ENCODE data around the gene UBE2H.

Gene UBE2H

DNA sequence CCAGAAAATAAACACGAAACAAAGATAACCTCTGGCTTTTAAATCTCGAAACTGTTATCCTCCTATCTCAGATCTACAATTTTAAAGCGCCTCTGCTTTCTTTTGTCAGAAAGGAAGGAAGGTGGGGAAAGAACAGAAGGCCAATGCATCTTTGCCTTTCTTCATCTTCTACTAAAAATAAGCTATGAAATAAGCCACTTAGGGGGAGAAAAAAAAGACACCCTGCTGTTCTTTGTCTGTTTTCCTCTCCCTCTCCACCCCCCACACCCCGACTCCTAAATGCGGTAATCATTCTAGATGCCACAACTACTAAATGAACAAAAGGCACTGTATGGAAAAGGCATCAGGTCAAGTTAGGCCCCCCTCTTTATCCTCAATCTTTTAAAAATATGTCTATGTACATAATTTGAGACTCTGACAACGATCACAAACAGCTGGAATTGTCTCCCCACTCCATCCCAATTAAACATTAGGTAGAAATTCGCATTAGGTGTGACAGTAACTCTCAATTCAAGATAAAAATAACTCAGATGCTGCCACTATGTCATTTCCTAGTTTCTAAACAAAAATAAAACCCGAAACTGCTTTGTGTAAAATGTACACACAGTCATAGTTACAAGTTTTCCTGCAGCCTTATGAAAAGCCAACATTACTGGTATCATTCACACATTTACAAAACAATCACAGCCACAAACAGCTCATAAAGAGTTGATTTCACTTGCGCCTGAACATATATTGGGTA lies 2.4 kb downstream of the UBE2H start:
- DNase-seq (ENCODE audit: low read depth, low spot score), result no peak

- peak; percentile 45 for DNase-seq (ENCODE audit: low read depth, low spot score)
Observed at GRCh38 chr7:129949292-129950133, 3.2 kb downstream of the UBE2H start.

DNA sequence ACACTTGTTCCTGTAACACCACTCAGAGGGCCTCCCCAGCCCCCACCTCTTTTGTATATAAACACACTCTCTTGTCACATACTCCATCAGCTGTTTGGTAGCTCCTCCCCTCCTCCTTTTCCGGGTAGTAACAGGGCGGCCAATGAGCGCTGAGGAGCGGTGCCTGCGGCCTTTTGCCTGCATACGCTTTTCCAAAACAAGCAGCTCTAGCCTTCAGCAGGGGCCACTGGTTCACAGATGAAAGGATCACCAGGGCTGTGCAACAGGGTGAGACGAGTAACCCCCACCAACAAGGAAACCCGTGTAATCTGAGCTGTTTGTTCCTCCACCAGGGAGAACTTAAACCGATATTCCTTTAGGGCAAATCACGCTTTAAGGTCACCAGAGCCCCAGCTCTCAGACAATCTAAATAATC lies 3.9 kb downstream of the UBE2H start:
- peak; percentile 85 for DNase-seq (ENCODE audit: low read depth, low spot score)

- DNase-seq (ENCODE audit: low read depth, low spot score), result no peak
Observed at GRCh38 chr7:129948338-129948737, 4.4 kb downstream of the UBE2H start.

DNA sequence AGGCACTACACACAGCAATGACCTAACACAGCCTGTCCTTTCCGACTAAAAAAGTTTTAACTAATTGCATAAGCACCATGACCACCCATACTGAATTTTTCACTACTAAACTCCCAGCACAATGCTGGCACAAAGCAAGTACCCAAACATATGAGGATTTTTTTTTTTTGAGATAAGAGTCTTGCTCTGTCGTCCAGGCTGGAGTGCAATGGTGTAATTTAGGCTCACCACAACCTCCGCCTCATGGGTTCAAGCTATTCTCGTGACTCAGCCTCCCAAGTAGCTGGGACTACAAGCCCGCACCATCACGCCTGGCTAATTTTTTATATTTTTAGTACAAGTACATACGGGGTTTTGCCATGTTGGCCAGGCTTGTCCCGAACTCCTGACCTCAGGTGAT lies 5.1 kb downstream of the UBE2H start:
- no peak for DNase-seq (ENCODE audit: low read depth, low spot score)

DNA sequence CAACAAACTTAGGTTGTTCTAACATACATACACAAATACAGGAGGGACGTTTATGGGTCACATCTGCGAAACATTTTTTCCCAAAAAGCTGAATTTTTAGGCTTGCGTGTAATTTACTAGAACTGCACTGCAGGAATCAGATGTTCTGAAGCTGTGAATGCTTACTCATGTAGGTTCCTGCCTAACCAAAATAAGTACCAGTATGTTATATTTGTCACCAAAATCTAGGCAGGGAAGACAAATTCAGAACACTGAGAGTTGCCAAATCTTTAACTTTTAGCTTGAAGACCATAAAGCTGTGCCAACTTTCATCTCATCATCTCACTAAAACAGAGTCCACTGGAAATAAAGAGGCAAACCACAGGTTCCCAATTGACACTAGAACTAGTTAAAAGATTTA lies 5.7 kb downstream of the UBE2H start:
- DNase-seq (ENCODE audit: low read depth, low spot score), result no peak

DNA sequence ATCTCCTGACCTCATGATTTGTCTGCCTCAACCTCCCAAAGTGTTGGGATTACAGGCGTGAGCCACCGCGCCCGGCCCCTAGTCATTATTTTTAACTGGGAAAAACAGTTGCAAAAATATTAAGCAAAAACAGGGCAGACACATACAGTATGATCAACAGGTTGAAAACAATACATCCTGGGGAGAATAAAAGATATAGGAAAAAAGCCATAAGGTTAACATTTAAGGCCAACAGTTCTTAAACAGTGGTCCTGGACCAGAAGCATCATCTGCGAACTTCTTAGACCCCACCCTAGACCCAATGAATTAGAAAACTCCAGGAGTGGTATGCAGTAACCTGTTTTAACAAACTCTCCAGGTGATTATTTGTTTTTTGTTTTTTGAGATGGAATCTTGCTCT lies 6.5 kb downstream of the UBE2H start:
- no peak for DNase-seq (ENCODE audit: low read depth, low spot score)

DNA sequence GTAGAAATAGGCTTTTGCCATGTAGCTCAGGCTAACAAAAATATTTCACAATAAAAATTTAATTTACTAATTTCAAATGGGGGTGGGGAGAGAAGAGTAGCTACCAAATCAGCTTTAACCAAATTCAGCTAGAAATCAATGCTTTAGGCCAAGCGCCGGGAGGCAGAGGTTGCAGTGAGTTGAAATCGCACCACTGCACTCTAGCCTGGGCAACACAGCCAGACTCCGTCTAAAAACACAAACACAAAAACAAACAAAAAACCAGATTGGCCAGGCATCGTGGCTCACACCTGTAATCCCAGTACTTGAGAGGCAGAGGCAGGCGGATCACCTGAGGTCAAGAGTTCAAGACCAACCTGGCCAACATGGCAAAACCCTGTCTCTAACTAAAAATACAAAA lies 9.4 kb downstream of the UBE2H start:
- DNase-seq (ENCODE audit: low read depth, low spot score), result no peak

DNA sequence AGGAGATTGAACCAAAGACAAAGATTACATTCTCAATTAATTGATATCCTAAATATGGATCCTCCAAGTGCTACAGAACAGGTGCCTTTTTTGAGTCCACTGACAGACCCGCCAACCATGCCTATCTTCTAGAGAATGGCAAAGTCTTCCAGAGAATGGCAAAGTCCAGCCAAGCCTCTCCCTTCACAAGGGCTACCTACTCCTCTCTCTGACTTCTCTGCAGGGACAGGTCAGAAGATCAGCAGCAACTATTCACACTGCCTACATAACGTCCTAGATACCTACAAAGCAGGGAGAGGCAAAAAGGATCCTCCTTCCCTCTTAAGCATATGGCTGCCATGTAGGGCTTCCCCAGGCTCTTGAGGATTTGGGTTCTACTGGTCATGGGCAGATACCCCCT lies 12.4 kb downstream of the UBE2H start:
- no peak for DNase-seq (ENCODE audit: low read depth, low spot score)

GRCh38 chr7:129939881-129940280 lies 12.9 kb downstream of the UBE2H start:
- no peak for DNase-seq (ENCODE audit: low read depth, low spot score)

DNA sequence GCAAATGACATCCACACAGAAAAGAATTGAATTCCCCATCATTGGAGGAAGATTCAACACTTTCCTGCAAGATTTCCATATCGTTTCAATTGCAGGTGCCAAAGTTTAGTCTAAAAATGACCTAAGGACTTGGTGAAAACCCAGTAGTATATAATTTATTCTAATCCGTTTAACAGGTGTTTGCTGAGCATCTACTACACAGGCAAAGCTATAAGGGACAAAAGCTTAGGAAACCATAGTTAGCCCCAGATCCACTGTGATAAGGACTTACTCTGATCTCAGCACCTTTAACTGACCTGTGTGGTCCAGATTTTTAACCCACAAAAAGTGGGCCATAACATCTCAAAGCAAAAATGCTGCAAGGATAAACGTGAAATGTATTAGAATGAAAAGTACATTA lies 19.1 kb downstream of the UBE2H start:
- DNase-seq (ENCODE audit: low read depth, low spot score), result no peak

GRCh38 chr7:129926618-129927017 lies 26.1 kb downstream of the UBE2H start:
- no peak for DNase-seq (ENCODE audit: low read depth, low spot score)

- no peak for DNase-seq (ENCODE audit: low read depth, low spot score)
Observed at GRCh38 chr7:129925416-129926002, 27.3 kb downstream of the UBE2H start.

DNA sequence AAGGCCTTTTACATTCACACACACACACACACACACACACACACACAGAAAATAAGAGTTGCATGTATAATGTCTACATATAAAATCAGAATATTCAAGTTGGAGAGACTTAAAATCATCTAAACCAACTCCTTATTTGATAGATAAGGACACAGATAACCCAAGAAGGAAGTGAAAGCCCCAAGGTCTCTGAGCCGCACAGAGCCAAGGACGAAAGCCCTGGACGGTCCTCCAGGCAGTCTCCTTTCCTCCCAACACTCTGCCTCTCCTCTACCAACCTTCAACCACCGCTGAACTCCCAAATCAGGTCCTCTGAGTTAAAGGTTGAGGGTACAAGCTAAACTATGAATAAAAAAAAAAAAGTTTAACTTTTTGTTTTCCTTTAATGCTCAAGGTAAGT lies 28.2 kb downstream of the UBE2H start:
- no peak for DNase-seq (ENCODE audit: low read depth, low spot score)

GRCh38 chr7:129923709-129924108 lies 29.1 kb downstream of the UBE2H start:
- no peak for DNase-seq (ENCODE audit: low read depth, low spot score)

DNA sequence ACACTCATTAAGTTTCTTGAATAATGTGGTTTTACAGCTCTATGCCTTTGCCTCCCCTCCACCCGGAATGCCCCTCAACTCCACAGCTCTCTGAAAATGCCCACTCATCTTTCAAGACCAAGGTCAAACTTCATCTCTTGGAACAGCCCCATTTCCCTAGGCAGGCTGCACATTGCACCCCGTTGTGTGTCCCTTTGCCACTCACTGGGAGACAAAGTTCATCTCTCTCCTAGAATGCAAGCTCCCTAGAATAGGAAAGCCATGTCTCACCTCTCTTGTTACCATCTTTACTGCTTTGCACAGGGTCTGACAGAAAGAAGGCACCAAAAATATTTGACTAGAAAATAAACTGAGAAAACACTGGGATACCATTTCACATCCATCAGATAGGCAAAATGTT lies 33.3 kb downstream of the UBE2H start:
- DNase-seq (ENCODE audit: low read depth, low spot score), result no peak

DNA sequence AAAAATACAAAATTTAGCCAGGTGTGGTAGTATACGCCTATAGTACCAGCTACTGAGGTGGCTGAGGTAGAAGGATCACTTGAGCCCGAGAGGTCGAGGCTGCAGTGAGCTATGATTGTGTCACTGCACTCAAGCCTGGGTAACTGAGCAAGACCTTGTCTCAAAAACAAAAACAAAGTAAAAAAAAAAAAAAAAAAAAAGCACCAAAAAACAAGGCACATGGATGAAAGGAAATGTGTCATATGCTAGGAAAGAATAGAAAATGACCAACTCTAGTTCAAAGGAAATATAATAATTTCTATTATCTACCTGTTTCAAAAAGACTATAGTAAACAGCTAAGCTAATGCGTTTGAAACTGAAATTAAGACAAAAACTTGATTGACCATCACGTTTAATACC lies 33.8 kb downstream of the UBE2H start:
- no peak for DNase-seq (ENCODE audit: low read depth, low spot score)

GRCh38 chr7:129917934-129918333 lies 34.8 kb downstream of the UBE2H start:
- no peak for DNase-seq (ENCODE audit: low read depth, low spot score)

GRCh38 chr7:129914536-129915272 lies 38.1 kb downstream of the UBE2H start:
- DNase-seq (ENCODE audit: low read depth, low spot score), result no peak

GRCh38 chr7:129913428-129913827 lies 39.3 kb downstream of the UBE2H start:
- no peak for DNase-seq (ENCODE audit: low read depth, low spot score)

GRCh38 chr7:129911790-129912189 lies 41.0 kb downstream of the UBE2H start:
- no peak for DNase-seq (ENCODE audit: low read depth, low spot score)

DNA sequence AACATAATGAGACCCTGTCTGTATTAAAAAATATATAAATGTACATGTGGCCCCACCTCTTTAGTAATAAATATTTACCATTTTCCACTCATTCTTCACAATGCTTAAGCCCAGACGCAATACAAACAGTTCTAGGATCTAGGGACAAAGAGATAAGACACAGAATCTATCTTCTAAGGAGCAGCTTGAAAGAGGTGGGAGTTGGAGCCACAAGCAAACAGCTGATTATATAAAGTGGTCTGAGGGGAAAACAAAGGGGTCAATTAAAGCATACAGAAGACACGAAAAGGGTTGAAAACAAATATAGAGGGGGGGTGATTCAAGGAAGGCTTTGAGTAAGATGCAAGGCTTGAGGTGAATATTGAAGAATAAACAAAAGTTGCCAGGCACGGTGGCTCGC lies 43.1 kb downstream of the UBE2H start:
- no peak for DNase-seq (ENCODE audit: low read depth, low spot score)

Measured in brain pericyte (primary cell).